Right renal cortex interstitium (tissue), 3 donors: ENCODE results near the gene GAK. TPM values are rescaled to one million over a fixed set of nuclear protein-coding genes. Genes with fewer than 3 reads are reported as not detected.

ENCODE experiments used
- DNase-seq, 3 donors: peaks; one replicate each; pipeline ENCODE4 v3.0.0-alpha.2; 2013; ENCODE audit warnings: low read depth in 3 of 3, low spot score in 2 of 3
- polyA plus RNA-seq, 3 donors: library from polyadenylated mRNA; unstranded; fragments of 120-200 nt; gene quantifications; one replicate each; pipeline ENCODE4 v1.2.1, GENCODE V29; 2013; ENCODE audit not compliant: insufficient read length in 3 of 3

GAK gene
- polyA plus RNA-seq, 3 donors, result 43.4 to 51.6 (median 50.9) TPM

DNA sequence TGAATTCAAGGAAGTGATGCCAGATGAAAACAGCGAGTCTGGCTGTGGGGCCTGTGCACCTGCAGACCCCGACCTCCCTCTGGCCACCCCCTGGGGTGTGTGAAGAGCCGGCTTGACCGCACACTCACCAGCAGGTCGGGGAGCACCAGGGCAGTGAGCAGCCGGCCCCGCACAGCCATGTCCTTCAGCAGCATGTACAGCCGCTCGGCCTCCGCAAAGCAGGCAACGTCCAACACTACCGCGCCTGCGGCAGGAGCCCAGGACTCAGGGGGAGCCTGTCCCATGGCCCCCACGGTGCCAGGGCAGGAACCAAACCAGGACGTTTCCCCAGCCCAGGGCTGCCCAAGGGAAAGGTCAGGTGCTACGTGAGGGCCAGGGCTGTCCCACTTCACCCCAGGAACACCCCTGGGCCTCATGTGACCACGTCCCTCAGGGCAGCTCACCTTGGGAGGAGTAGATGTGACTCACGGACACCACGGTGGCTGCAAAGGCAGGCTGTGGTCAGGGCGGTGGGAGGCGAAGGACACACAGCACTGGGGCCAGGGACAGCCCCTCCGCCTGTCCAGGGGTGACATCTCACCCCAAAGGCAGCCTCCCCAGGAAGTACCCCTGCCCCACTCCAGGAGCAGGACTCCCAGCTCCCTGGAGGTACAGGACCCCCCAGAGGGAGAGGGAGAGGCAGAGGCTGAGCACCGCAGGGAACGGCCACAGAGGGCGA is 33.1 kb upstream of the GAK start:
- DNase-seq, result no peak

DNA sequence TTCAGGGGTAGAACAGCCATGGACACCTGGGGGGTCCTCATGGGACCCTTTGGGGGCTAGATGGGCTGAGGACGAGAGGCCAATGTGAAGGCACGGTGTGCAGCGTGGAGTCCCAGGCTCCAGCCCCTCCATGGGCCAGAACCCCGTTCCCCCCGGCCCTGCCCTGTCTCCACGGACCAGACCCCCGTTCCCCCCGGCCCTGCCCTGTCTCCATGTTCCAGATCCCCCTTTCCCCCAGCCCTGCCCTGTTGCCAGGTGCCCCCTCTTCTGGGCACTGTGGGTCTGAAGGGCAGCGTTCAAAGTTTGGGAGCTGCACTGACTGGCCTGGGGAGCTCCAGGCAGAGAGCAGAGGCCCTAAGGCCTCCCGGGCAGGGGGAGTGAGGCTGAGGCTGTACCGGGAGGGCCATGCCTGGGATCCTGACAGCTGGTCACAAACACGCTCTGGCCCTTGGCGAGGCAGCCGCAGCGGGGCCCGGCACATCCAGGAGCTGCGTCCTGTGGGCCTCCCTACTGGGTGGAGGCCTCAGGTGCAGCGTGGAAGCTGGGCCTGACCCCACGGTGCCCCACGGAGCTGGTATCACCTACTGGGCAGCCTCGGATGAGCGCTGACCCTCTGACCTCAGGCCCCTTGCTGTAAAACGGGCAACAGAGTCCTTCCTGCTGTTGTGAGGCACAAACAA is 32.4 kb upstream of the GAK start:
- no peak for DNase-seq

DNA sequence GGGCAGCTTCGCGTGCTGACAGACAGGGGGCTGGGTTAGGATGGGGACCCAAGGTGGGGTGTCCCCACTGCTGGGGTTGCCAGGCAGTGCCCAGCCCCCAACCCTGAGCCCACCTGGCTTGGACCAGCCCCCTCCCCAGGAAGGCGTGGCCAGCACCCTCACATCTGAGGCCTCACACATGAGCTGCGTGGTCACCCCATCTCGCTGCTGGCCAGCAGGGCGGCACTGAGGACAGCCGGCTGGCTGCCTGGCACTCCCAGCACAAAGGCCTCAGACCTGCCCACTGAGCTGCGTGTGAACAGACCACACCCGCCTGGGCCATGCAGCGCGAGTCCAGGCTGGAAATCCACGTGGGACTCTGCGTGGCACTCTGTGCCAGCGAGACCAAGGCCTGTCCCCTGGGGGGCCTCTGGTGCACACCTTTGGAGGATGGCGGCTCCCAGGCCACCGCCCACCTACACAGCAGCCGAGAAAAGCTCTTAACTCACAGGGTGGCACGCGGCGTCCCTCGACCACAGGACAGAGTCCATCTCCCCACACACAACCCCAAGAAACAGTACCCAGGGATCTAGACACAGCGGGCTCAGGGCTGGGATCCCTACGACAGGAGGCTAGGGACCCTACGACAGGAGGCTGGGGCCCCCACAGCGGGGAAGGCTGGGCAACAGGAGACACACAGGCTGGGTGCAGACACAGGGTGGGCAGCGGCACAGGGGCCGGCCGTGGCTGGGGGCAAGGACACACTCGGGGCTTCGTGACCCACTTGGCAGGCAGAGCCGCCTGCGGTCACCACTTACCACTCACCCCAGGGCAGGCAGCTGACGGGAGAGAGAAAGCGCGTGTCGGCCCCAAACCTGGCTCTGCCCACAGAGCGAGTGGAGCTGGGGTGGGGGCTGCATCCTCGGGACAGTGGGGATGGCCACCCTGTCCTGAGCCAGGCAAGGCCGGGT is 31.4 kb upstream of the GAK start:
- no peak for DNase-seq

DNA sequence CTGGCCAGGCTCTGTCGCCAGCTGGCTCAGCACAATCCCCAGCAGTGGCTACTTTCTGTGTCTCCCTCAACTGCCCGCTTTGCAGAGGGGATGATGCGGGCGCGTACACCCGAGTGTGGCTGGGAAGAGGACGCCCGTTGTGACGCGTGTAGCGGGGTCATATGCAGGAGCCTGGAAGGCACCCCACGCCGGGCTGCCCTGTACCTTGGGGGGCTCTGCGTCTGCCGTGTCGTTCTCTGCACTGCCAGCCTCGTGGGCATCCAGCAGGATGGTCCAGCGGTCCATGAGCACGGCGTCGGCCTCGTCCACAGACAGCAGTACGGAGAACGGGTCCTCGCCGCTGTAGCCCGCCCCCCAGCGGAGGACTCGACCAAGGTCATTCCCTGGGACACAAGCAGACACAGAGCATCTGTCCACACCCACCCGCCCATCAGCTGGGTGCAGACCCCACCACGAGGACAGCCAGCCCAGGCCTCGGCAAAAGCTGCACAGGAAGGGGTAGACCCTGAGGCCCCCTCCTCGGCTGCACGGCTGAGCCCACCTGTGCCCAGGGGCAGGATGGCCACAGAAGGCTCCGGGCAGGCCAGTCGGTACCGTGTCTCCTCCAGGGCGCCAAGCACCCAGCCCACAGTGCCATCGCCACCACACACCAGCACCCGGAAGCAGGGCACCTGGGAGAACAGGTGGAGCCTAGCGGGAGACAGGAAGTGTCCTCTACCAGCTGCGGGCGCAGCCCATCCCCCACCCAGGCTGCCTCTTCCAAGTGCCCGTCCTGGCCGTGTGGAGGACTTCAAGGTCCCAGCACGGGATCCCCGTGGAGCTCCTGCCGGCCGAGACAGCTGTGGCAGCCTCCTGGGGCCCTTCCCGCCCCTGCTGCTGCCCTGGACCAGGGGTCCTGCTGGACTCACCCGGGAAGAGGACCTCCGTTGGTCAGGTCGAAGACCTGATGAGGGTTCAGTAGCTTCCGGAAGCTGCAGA is 30.4 kb upstream of the GAK start:
- no peak for DNase-seq

DNA sequence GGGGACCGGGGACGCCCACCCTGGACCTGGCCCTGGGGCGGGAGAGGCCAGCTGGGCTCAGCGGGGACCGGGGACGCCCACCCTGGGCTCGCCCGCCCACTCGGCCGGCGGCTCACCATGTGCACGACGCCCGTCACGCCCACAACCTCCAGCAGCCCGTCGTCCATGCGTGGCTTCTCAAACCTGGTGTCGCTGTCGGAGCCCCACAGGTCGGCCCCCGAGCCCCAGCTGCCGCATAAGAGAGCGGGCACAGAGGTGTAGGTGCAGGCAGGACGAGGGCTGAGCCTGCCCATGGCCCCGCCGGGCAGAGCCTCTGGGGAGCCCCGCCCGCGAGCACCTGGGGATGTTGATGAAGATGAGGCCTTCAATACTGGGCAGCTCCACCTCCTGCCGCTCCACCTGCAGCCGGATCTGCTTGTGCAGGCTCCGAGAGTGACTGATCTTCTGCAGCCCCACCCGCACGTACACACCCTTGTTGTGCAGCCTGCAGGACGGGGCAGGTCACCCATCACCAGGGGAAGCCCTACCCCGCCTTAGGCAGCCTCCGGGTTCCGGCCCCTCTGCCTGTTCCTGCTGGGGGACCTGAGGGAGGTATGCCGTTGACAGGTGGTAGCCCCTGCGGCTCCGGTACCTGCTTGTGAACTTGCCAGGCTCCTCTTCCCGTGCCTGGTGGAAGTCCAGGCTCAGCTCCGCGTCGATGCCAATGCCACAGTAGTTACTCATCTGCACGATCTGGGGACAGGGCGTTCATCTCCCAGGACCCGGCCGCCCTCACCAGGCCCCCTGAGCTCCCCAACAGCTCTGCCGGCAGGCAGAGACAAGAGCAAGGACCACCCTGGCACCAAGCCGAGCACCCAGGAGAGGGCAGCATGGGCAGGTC is 29.5 kb upstream of the GAK start:
- DNase-seq, result no peak

DNA sequence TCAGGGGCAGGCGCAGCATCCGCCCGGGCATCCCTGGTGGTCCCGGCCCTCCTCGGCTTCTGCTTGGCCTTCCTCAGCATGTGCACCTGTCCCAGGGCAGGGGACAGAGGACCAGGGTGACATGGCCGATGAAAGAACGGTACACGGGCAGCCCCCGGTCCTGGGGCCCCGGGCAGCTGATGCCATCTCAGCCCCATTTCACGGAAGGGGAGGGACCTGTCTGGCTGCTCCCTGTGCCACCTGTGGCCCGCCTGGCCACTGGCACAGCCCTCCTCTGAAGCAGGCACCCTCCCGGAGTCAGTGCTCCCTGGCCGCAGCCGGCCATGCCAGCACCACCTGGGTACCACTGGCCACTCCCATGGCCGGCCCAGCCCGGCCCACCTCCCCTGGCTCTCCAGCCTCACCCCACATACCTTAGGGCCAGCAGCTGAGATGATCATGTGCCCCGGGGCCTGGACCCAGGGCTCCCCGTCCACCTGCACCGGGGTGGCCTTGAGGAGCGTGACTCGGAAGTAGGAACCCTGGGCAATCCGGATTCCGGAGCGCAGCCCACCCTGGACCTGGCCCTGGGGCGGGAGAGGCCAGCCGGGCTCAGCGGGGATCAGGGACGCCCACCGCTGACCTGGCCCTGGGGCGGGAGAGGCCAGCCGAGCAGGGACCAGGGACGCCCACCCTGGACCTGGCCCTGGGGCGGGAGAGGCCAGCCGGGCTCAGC is 28.7 kb upstream of the GAK start:
- DNase-seq, result no peak

DNA sequence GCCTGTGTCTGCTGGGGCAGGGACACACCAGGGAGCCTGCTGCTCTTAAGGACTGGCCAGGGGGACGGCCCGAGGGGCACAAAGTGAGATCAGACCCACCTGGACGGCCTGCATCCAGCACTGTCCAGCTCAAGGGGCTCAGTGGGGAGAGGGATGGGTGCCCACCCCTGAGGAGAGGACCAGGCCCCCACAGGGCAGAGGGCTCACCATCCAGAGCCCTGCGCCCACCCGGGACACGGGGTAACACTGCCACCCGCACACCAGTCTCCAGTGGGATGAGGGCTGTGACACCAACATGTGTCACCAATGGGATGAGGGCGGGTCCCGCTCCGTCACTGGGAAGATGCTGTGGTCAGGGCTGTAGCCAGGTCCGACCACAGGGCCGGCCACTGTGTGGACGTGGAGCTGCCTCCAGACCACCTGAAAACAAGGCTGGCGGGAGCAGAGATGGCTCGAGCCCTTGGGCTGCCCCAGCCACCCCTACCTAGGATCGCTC is 28.1 kb upstream of the GAK start:
- DNase-seq, result no peak

DNA sequence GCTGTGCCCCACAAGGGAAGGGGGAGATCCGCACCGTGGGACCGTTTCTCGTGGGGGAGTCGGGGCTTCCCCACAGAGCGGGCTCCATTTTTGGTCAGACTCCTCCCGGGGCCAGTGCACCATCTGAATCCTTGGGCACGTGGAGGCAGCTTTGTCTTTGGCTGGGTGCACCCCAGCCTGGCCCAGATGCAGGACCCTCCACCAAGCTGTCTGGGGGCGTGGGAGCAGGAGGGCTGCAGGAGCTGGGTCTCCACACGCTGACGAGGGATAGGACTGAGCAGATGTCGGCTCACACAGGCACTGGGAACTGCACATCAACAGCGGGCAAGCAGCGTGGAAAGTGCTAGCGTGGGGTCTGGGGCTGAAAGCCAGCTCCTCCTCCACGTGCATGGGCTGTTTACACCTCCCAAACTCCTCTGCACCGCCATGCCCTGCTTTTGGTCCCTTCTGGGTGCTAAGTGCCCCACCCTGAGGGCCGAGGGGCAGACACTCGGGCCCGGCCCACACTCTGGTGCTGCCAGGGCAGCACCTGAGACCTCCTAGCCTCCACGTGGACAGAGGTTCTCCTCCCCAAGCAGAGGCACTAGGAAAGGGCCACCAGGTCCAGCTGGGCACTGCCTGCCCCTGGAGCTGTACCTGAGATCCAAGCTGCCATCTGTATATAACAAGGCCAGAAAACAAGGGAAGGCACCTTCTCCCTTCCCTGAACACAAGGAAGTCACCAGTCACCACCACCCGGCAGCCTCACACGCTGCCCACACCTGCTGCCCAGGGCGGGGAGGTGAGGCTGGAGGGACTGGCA is 27.4 kb upstream of the GAK start:
- DNase-seq, result no peak

DNA sequence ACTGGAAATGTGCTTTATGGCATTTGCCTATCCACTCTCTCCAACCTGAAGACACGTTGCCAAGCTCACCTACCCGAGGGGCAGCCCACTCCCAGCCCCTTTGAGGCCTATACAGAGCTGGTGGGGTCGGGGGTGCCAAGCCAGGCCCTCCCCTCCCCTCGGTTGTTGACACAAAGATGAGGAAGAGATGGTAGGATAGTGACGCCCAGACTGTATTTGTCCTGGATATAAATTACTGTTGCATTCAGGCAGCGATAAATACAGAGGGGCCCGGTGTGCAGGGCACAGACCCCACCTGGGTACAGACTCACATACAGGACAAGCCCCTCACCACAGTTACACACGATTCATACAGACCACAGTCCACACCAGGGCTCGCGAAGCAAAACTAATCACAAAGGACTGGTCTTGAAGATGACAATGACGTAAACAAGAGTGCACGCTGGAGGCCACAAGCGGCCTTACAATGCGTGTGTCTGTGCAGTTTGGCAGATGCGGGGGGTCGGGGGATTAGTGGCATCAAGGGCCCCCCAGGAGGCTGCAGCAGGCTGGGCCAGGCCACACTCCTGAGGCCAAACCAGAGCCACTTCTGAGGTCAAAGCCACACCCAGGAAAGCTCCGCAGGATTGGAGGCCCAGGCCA is 26.7 kb upstream of the GAK start:
- no peak for DNase-seq

DNA sequence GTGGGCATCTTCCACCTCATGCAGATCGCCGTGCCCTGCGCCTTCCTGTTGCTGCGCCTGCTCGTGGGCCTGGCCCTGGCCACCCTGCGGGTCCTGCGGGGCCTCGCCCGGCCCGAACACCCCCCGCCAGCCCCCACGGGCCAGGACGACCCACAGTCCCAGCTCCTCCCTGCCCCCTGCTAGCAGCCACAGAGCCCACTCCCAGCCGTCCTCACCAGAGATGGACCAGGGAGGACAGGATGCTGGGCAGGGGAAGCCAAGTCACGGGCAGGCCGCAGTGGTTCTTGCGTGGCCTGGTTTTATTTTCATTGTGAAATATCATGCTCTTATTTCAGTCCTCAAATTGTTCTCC is 26.2 kb upstream of the GAK start:
- DNase-seq, result no peak

DNA sequence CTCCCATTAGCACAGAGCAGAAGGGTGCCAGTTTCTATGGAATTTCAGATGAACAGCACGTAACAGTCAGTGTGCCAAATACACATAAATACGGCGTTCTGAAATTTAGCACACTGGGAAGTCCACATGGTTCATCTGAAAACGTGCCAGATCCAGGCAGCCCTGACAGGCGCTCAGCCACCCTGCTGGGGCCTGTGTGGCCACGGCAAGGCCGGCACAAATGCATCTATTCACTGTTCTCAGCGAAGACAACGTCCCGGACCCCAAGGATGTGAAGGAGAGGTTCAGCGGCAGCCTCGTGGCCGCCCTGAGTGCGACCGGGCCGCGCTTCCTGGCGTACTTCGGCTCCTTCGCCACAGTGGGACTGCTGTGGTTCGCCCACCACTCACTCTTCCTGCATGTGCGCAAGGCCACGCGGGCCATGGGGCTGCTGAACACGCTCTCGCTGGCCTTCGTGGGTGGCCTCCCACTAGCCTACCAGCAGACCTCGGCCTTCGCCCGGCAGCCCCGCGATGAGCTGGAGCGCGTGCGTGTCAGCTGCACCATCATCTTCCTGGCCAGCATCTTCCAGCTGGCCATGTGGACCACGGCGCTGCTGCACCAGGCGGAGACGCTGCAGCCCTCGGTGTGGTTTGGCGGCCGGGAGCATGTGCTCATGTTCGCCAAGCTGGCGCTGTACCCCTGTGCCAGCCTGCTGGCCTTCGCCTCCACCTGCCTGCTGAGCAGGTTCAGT is 25.6 kb upstream of the GAK start:
- DNase-seq, result no peak

DNA sequence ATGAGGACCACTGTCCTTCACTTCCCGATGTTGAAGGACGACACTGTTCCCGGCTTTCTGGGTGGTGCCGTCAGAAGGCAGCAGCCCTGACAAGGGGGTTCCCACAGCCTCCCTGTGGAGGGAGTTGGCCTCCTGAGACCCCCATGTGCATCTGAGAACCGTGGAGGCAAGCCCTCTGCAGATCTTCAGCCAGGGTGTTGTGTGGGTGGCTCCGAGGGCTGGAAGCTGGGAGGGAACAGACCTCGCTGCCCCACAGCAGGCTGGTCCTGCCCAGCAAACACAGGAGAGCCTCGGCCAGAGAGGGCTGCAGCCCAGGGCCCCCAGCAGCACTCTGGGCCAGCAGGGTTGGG is 25.1 kb upstream of the GAK start:
- no peak for DNase-seq

DNA sequence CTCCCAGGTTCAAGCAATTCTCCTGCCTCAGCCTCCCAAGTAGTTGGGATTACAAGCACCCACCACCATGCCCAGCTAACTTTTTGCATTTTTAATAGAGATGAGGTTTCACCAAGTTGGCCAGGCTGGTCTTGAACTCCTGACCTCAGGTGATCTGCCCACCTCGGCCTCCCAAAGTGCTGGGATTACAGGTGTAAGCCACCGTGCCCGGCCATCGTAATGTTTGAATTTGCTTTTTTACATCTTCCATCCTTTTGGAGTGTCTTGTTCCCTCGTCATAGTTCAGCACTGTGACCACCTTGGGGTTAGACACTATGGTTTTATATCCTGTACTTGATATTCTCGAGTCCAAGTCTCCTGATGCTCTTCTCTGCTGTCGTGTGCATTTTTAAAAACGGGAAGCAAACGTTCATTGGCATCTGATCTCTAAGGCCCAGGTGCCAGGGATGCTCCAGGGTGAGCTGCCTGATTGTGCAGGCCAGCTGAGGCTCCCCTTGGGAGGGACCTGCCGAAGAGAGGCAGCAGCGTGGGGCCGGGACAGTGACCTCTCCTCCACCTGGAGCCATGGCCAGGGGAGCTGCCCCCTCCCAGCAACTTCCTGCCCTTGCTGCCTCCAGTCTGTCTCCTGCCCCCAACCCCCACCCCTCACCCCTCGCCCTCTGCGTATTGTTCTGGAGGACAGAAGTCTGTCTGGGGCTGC is 24.6 kb upstream of the GAK start:
- DNase-seq, result no peak

DNA sequence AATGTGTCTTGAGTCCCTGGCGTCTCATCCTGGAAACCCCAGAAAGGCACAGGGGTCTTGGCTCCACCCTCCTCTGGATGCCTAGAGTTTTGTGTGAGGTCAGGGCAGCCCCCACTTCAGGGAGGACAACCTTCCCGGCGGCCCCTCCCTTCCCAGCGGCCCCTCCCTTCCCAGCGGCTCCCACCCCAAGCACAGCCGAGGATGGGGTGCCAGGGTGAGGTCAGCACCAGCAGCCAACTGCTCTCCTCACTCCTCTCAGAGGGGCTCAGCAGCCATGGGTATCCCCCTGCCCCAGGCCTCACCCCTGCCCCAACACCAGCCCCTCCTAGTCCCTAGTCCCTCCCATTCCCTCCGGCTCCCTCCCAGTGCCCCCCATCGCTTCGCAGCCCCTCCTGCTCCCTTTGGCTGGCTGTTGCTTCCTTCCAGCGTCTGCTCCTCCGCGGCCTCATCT is 23.8 kb upstream of the GAK start:
- DNase-seq, result no peak

DNA sequence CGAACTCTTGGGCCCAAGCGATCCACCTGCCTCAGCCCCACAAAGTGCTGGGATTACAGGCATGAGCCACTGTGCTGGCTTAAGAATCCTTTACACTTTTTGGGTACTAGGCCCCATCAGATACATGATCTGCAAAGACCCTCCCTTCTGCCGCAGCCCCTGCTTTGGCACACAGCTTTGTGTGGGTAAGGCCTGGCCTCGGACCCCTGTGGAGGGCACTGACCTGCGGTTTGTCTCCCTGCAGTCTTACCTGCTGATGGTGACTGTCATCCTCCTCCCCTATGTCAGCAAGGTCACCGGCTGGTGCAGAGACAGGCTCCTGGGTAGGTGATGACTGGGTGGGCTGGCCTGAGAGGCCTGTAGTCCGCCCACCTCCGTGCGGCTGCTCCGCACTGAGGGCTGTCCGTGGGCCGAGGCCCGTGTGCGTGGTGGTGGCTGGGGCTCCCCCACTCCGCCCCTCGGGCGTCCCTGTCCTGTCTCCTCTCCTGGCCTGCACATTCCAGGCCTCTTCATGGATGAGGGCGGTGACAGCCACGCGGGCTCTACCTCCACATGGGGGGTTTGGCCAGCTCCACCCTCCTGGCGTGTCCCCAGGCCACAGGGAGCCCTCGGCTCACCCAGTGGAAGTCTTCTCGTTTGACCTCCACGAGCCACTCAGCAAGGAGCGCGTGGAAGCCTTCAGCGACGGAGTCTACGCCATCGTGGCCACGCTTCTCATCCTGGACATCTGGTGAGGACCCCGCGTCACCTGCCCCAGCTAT is 23.2 kb upstream of the GAK start:
- DNase-seq, result no peak
